Natural killer cell (primary cell): ENCODE measurements around the gene UMAD1. TPM values are rescaled to one million over a fixed set of nuclear protein-coding genes. Genes with fewer than 3 reads are reported as not detected.
A peak's percentile ranks its signal among the peaks of the same experiment; 100 is the strongest.
"Not testable (repeated sequence)": the region's sequence is repeated elsewhere in the genome, so short reads cannot be mapped to it uniquely, and the experiment has no call there.

Experiments used
- ATAC-seq, 3 donors: fragments of 150-1000 bp in 2 of 3; fragments of 200-7000 bp in 1 of 3; cut with Tn5 transposase; 1 replicate in 1 of 3; 2 replicates in 2 of 3; pipeline ENCODE4 v1.10.0; 2021; ENCODE audit warnings: mild to moderate bottlenecking in 2 of 3, moderate library complexity in 2 of 3
- DNase-seq, 2 donors: peaks; one replicate each; pipeline versions ENCODE4 v3.0.0 to v3.0.0-alpha.2; 2013 to 2021; ENCODE audit warnings: mixed read lengths in 1 of 2
- H3K27ac ChIP-seq: one replicate; pipeline ENCODE4 v1.5.1; 2013; ENCODE audit warnings: mild to moderate bottlenecking, low read length
- H3K27me3 ChIP-seq: one replicate; pipeline ENCODE4 v1.6.1; 2013; ENCODE audit warnings: low read length; ENCODE audit not compliant: control insufficient read depth, insufficient read depth
- H3K36me3 ChIP-seq: one replicate; pipeline ENCODE4 v1.6.1; 2013; ENCODE audit warnings: low read length; ENCODE audit not compliant: control insufficient read depth, insufficient read depth
- H3K4me1 ChIP-seq: one replicate; pipeline ENCODE4 v1.6.1; 2013; ENCODE audit warnings: low read length; ENCODE audit not compliant: control insufficient read depth, insufficient read depth
- H3K4me3 ChIP-seq: one replicate; pipeline ENCODE4 v1.5.1; 2013; ENCODE audit warnings: low read length
- H3K9me3 ChIP-seq: one replicate; pipeline ENCODE4 v1.6.1; 2013; ENCODE audit warnings: low read length; ENCODE audit not compliant: control insufficient read depth, insufficient read depth
- H3K27ac Mint-ChIP-seq, 2 donors: one replicate each; pipeline ENCODE4 v1.8.0; 2022; ENCODE audit warnings: mild to moderate bottlenecking in 2 of 2, mixed read lengths in 2 of 2, moderate library complexity in 1 of 2
- H3K27me3 Mint-ChIP-seq, 2 donors: one replicate each; pipeline ENCODE4 v1.8.0; 2022; ENCODE audit warnings: low read depth in 2 of 2, mixed read lengths in 2 of 2
- H3K36me3 Mint-ChIP-seq: one replicate; pipeline ENCODE4 v1.8.0; 2022; ENCODE audit warnings: mixed read lengths
- H3K4me1 Mint-ChIP-seq, 2 donors: one replicate each; pipeline ENCODE4 v1.8.0; 2022; ENCODE audit warnings: mixed read lengths in 2 of 2
- H3K4me3 Mint-ChIP-seq: one replicate; pipeline ENCODE4 v1.8.0; 2022; ENCODE audit warnings: mild to moderate bottlenecking, moderate library complexity, mixed read lengths
- H3K9me3 Mint-ChIP-seq, 2 donors: one replicate each; pipeline ENCODE4 v1.8.0; 2022; ENCODE audit warnings: mixed read lengths in 2 of 2
- CTCF ChIP-seq: fragments of 200-600 bp; IDR thresholded peaks from one replicate; pipeline ENCODE4 v1.8.0; 2022; ENCODE audit warnings: antibody characterized with exemption
- WGBS: methylation state at CpG from one replicate; pipeline ENCODE4 v1.1.7; 2013; ENCODE audit warnings: missing lambda C conversion rate; ENCODE audit not compliant: insufficient coverage; 5-methylcytosine and 5-hydroxymethylcytosine counted together
- intact Hi-C: fragments of 100-400 bp; cut with micrococcal nuclease; formaldehyde crosslinking; loops from one replicate; pipeline ENCODE4 v1.14.2; 2022
- total RNA-seq, 4 donors: library from RNA; stranded (reverse); fragments of 120-200 nt in 1 of 4; gene quantifications; one replicate each; pipeline versions ENCODE4 v1.2.3 to v1.2.4, GENCODE V29; 2013 to 2022

The UMAD1 gene
- total RNA-seq, 3 donors from 2014 or later (not counting 1 experiment from before 2014, with no cell fraction given) = 12.3 to 16.5 (median 14.6) TPM

- Mint-ChIP-seq H3K4me1 (peaks cover 36 to 42% of the 10 kb centered on the region in 2 donors), H3K9me3 (no peaks in the 10 kb centered on the region), H3K36me3 (no peaks in the 10 kb centered on the region), H3K27ac (peak overlapping the region; percentile 33 to 41), H3K27me3 (no peaks in the 10 kb centered on the region), H3K4me3 (no peak overlapping the region)
- WGBS = no CpG with 5 or more reads among the region's 1 CpG
- DNase-seq (no peak), ATAC-seq (no peak)
- Histone ChIP-seq H3K4me3 (no peak overlapping the region), H3K36me3 (no peaks in the 10 kb centered on the region), H3K27me3 (no peaks in the 10 kb centered on the region), H3K4me1 (no peaks in the 10 kb centered on the region), H3K9me3 (no peaks in the 10 kb centered on the region), H3K27ac (no peak overlapping the region)
- intact Hi-C loops = no loop called here
- no peak for TF ChIP-seq CTCF
Measured at GRCh38 chr7:7652798-7653540, 12.4 kb downstream of the UMAD1 start.

DNA sequence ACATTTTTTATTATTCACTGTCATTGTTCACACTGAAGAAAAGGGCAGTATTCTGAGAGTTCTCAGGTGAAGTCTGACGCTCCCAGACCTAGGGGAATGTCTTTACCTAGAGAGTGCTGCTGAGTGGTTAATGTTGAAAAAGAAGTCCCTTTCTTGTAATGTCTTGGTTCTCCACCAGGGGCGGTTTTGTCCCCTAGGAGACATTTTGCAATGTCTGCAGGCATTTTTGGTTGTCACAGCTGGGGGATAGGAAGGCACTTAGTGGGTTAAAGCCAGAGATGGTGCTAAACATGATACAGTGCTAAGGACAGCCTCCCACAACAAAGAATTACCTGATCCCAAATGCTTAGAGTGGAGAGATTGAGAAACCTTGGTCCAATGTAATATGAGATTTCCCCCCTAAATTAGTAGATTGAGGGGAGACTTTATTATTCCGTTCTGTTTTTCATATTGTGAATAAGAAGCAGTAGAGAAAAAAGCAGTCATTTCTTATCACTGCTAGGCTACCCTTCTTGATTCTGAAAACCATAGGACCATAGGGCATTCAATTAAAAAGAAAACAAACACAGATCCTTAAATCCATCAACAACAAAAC lies 13.1 kb downstream of the UMAD1 start:
- 81% methylated on average over 2 of the region's 3 CpGs for WGBS
- intact Hi-C loops = no loop called here
- Histone ChIP-seq H3K4me3 (no peak overlapping the region), H3K4me1 (no peaks in the 10 kb centered on the region), H3K9me3 (no peaks in the 10 kb centered on the region), H3K36me3 (no peaks in the 10 kb centered on the region), H3K27me3 (no peaks in the 10 kb centered on the region), H3K27ac (no peak overlapping the region)
- ATAC-seq (peak; percentile 43 to 50 (median 50)), DNase-seq (peak in 1 of 2 donors; percentile 40)
- Mint-ChIP-seq H3K27ac (peak overlapping the region in 1 of 2 donors; percentile 51), H3K36me3 (no peaks in the 10 kb centered on the region), H3K4me1 (peaks cover 38 to 48% of the 10 kb centered on the region in 2 donors), H3K9me3 (no peaks in the 10 kb centered on the region), H3K4me3 (no peak overlapping the region), H3K27me3 (no peaks in the 10 kb centered on the region)
- TF ChIP-seq CTCF = peak; percentile 68

DNA sequence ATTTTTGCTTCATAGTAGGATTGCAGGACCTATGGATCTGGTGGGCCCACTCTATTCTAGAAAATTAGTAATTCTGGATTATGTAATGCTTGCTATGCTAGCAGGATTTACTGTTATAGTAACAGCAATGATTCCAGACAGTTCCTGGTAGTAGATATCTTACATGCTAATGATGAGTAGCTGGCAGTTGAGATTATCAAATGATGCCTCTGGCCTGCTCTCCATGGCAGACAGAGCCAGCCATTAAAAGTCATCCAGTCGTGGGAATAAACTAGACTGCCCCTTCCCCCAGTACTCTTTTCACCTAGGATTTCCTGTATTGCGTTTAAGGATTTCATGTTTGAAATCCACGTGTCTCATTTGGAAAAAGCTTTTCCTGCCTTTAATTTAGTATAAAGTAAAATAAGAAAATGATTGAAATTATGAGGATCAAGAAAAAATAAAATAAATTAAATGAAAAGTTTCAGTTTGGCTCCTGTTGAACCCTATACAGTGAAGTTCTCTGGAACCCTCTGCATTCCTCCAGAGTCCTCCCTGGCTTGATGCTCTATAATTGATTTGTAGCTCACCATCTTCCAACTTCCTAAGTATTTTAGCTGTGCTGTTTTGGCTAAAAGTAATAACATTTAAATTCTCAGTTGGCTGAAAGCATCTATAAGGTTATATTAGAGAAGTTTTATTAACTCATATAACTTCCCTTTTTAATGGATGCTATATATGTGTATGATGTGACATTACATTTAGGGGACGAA lies 14.6 kb downstream of the UMAD1 start:
- TF ChIP-seq CTCF = no peak
- peaks cover 13% of the 10 kb centered on the region for H3K36me3 Mint-ChIP-seq
- ATAC-seq (no peak), DNase-seq (no peak)
- WGBS = 82% methylated on average over 2 of the region's 4 CpGs
- H3K4me3 Mint-ChIP-seq = no peak overlapping the region
- H3K9me3 Mint-ChIP-seq = peaks cover 4 to 8% of the 10 kb centered on the region in 2 donors
- no peak overlapping the region for H3K27ac Mint-ChIP-seq
- H3K4me1 ChIP-seq = no peaks in the 10 kb centered on the region
- no peaks in the 10 kb centered on the region for H3K9me3 ChIP-seq
- no peaks in the 10 kb centered on the region for H3K27me3 ChIP-seq
- H3K4me1 Mint-ChIP-seq = peaks cover 48 to 57% of the 10 kb centered on the region in 2 donors
- no peaks in the 10 kb centered on the region for H3K36me3 ChIP-seq
- no peak overlapping the region for H3K27ac ChIP-seq
- H3K27me3 Mint-ChIP-seq = no peaks in the 10 kb centered on the region
- no peak overlapping the region for H3K4me3 ChIP-seq
- intact Hi-C loops = no loop called here

GRCh38 chr7:7656459-7656858 lies 15.9 kb downstream of the UMAD1 start:
- H3K27ac Mint-ChIP-seq, H3K27me3 Mint-ChIP-seq, H3K4me1 ChIP-seq, H3K4me3 Mint-ChIP-seq, H3K9me3 Mint-ChIP-seq, ATAC-seq, H3K4me3 ChIP-seq, H3K27ac ChIP-seq, H3K9me3 ChIP-seq, H3K27me3 ChIP-seq, intact Hi-C loops, H3K36me3 ChIP-seq, DNase-seq: not testable (repeated sequence)
- Mint-ChIP-seq H3K4me1 (peaks cover 58 to 63% of the 10 kb centered on the region in 2 donors), H3K36me3 (peaks cover 14% of the 10 kb centered on the region)
- WGBS = 100% methylated on average over 3 of the region's 3 CpGs
